SK-MEL-5 (cell line): ENCODE measurements around the gene SLC16A3. TPM values are rescaled to one million over a fixed set of nuclear protein-coding genes. Genes with fewer than 3 reads are reported as not detected.
"Not testable (repeated sequence)": the region's sequence is repeated elsewhere in the genome, so short reads cannot be mapped to it uniquely, and the experiment has no call there.

Experiments
- DNase-seq: peaks from one replicate; pipeline ENCODE4 v3.0.0-alpha.2; 2016; ENCODE audit warnings: low read depth, low spot score
- in situ Hi-C: cut with HindIII; loops from 2 replicates; pipeline ENCODE4 v1.10.0; 2016; ENCODE audit warnings: low sequenced_read_pairs, high pct_unique_total_duplicates, low pct_unique_long_range_greater_than_20kb
- total RNA-seq: library from RNA; depleted of rRNA; stranded (reverse); fragments of >200 nt; shearing (Covaris generic); gene quantifications from 2 replicates; pipeline ENCODE4 v1.2.3, GENCODE V29; 2014

SLC16A3 gene
- total RNA-seq, 1 experiment from 2014 or later = 12.8 TPM

GRCh38 chr17:82200743-82201497 is 27.9 kb upstream of the SLC16A3 start:
- in situ Hi-C loops = loop anchor here (10.0 kb wide), 1 partner anchor 146 kb away; the partner anchor contains the start of genes GPS1 and RFNG
- no peak for DNase-seq

GRCh38 chr17:82201498-82201910 is 27.3 kb upstream of the SLC16A3 start:
- no peak for DNase-seq
- in situ Hi-C loops = loop anchor here (10.0 kb wide), 1 partner anchor 147 kb away; the partner anchor contains the start of genes GPS1 and RFNG

GRCh38 chr17:82202981-82203380 is 25.9 kb upstream of the SLC16A3 start:
- in situ Hi-C loops = loop anchor here (10.0 kb wide), 1 partner anchor 148 kb away; the partner anchor contains the start of genes GPS1 and RFNG

GRCh38 chr17:82203920-82204319 is 24.9 kb upstream of the SLC16A3 start:
- in situ Hi-C loops = loop anchor here (10.0 kb wide), 1 partner anchor 149 kb away; the partner anchor contains the start of genes GPS1 and RFNG
- DNase-seq = no peak

More at GRCh38 chr17:82202981-82203380, 25.9 kb upstream of the SLC16A3 start:
- no peak for DNase-seq

- in situ Hi-C loops = loop anchor here (10.0 kb wide), 1 partner anchor 150 kb away; the partner anchor contains the start of genes GPS1 and RFNG
- no peak for DNase-seq
These were observed 23.8 kb upstream of the SLC16A3 start for GRCh38 chr17:82204831-82205719.

- in situ Hi-C loops = loop anchor here (10.0 kb wide), 1 partner anchor 151 kb away; the partner anchor contains the start of genes GPS1 and RFNG
- DNase-seq = peak; percentile 97
These were observed 22.9 kb upstream of the SLC16A3 start for GRCh38 chr17:82205720-82206508.

- in situ Hi-C loops = not testable (repeated sequence)
These were observed 18.2 kb upstream of the SLC16A3 start for GRCh38 chr17:82210655-82211054.

GRCh38 chr17:82212331-82213250 is 16.3 kb upstream of the SLC16A3 start, which contains the start of gene CCDC57:
CCDC57 (minus strand) TSS chr17:82212842; CDS start chr17:82201944, 10,898 bp downstream.
- in situ Hi-C loops = no loop called here
- DNase-seq = peak; percentile 88

More at GRCh38 chr17:82210655-82211054, 18.2 kb upstream of the SLC16A3 start:
- not testable (repeated sequence) for DNase-seq

GRCh38 chr17:82213251-82214011 is 15.4 kb upstream of the SLC16A3 start:
- in situ Hi-C loops = no loop called here
- DNase-seq = peak; percentile 72

- in situ Hi-C loops = no loop called here
- DNase-seq = no peak
These were observed 14.7 kb upstream of the SLC16A3 start for GRCh38 chr17:82214012-82214628.

- peak; percentile 28 for DNase-seq
- in situ Hi-C loops = no loop called here
These were observed 13.5 kb upstream of the SLC16A3 start for GRCh38 chr17:82215095-82215971.

GRCh38 chr17:82215972-82216300 is 12.9 kb upstream of the SLC16A3 start:
- no peak for DNase-seq
- in situ Hi-C loops = no loop called here

- peak; percentile 39 for DNase-seq
- in situ Hi-C loops = no loop called here
These were observed 12.3 kb upstream of the SLC16A3 start for GRCh38 chr17:82216301-82217119.

GRCh38 chr17:82217120-82217529 is 11.7 kb upstream of the SLC16A3 start:
- in situ Hi-C loops = no loop called here
- DNase-seq = no peak
